ENCODE data around the gene RNU5B-1. TPM values are rescaled to one million over a fixed set of nuclear protein-coding genes. Genes with fewer than 3 reads are reported as not detected.

Gene RNU5B-1
- total RNA-seq: not detected in 2 replicates

GRCh38 chr15:65304381-65305149 is at the start of gene RNU5B-1:
RNU5B-1 (plus strand) TSS chr15:65304677.

GRCh38 chr15:65286704-65287519 is 17.6 kb upstream of the RNU5B-1 start, which contains the start of gene PARP16:
PARP16 (minus strand) TSS chr15:65286883; CDS start chr15:65286426, 457 bp downstream.

Small RNA genes within 50 kb of the gene (small RNA-seq; reads per million reads assigned to genes)
- gene RNU5A-1: 258 reads per million, percentile 99 among the genes with 10 or more reads in this experiment
- gene RNU5B-1: 348 reads per million, percentile 99 among the genes with 10 or more reads in this experiment
- 33.3 reads per million, percentile 98 among the genes with 10 or more reads in this experiment for gene SNORA24B

Other genes starting within 250 kb of the RNU5B-1 start
- gene RASL12, start 236.7 kb upstream of the RNU5B-1 start, total RNA-seq: not detected in 2 replicates
- not detected in 2 replicates for gene KBTBD13, start 227.9 kb upstream of the RNU5B-1 start, total RNA-seq
- 1.6 and 3.7 TPM in 2 replicates for gene UBAP1L, start 189.5 kb upstream of the RNU5B-1 start, total RNA-seq
- 16.3 and 23.4 TPM in 2 replicates for gene PDCD7, start 170.9 kb upstream of the RNU5B-1 start, total RNA-seq
- gene CLPX, start 119.3 kb upstream of the RNU5B-1 start, total RNA-seq: 42.8 and 54.5 TPM in 2 replicates
- not detected in 2 replicates for gene CILP, start 93.2 kb upstream of the RNU5B-1 start, total RNA-seq
- 3.7 and 6.2 TPM in 2 replicates for gene PARP16, start 17.8 kb upstream of the RNU5B-1 start, total RNA-seq
- not detected in 2 replicates for gene RNU5A-1, start 8.6 kb upstream of the RNU5B-1 start, total RNA-seq
- under 0.01 and 0.33 TPM in 2 replicates for gene IGDCC3, start 73.3 kb downstream of the RNU5B-1 start, total RNA-seq
- under 0.01 TPM in 1 of 2 replicates, not detected in the other for gene IGDCC4, start 118.3 kb downstream of the RNU5B-1 start, total RNA-seq
- 45.4 and 51.4 TPM in 2 replicates for gene DPP8, start 213.0 kb downstream of the RNU5B-1 start, total RNA-seq
- gene HACD3, start 225.8 kb downstream of the RNU5B-1 start, total RNA-seq: 89.2 and 90.8 TPM in 2 replicates

Measured in vein endothelial cell (primary cell).